ENCODE measurements around the gene INSRR.

DNA sequence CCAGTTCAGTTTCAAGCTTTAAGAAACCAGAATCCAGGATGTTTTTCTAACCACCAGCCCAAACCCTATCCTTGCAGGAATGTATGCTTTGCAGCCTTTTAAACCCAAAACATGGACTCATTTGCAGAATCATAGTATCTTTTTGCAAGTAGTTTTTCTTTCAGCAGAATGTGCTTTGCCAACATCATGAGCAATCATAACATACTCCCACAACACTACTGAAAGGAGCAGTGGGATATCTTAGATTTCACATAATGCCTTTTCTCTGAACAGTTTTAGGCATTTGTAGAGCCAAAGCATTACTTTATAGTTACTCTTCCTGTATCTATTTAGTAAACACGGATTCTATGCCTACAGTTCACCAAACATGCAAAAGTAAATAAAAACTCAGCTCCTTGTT lies 32.3 kb downstream of the INSRR start:
- TF ChIP-seq, protein P1, sequence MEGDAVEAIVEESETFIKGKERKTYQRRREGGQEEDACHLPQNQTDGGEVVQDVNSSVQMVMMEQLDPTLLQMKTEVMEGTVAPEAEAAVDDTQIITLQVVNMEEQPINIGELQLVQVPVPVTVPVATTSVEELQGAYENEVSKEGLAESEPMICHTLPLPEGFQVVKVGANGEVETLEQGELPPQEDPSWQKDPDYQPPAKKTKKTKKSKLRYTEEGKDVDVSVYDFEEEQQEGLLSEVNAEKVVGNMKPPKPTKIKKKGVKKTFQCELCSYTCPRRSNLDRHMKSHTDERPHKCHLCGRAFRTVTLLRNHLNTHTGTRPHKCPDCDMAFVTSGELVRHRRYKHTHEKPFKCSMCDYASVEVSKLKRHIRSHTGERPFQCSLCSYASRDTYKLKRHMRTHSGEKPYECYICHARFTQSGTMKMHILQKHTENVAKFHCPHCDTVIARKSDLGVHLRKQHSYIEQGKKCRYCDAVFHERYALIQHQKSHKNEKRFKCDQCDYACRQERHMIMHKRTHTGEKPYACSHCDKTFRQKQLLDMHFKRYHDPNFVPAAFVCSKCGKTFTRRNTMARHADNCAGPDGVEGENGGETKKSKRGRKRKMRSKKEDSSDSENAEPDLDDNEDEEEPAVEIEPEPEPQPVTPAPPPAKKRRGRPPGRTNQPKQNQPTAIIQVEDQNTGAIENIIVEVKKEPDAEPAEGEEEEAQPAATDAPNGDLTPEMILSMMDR (conservative IDR thresholded peaks at IDR 0.05; ENCODE audit: low read depth, low read length), result no peak
- TF ChIP-seq EZH2phosphoT487 (IDR thresholded peaks at IDR 0.05; ENCODE audit: borderline replicate concordance, low read length), result no peak

Data from PC-3 (cell line).